OCI-M2 (cell line): ENCODE measurements around the gene LRRC57.
A peak's percentile ranks its signal among the peaks of the same experiment; 100 is the strongest.

Experiments used
- DNase-seq: peaks from one replicate; lab custom pipeline; 2025; ENCODE audit not compliant: unreplicated experiment; lab: John Stamatoyannopoulos, UW

LRRC57 gene

DNA sequence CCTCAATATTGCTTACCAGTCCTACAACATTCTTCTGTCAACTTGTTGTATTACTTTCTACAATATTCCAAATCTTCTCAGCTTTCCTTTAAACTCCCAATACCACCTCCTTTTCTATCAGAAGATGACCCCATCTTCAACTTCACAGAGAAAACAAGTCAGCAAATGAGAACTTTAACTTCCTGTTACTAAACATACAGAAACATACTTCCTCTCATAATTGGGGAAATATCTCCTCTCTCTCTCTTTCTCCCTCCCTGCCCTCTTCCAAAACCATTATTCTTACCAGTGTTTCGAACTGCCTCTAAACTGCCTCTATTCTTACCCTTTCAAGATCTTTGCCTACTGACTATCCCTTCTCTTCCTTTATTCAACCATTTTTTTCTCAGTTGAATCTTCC lies 54.9 kb downstream of the LRRC57 start:
- no peak for DNase-seq

DNA sequence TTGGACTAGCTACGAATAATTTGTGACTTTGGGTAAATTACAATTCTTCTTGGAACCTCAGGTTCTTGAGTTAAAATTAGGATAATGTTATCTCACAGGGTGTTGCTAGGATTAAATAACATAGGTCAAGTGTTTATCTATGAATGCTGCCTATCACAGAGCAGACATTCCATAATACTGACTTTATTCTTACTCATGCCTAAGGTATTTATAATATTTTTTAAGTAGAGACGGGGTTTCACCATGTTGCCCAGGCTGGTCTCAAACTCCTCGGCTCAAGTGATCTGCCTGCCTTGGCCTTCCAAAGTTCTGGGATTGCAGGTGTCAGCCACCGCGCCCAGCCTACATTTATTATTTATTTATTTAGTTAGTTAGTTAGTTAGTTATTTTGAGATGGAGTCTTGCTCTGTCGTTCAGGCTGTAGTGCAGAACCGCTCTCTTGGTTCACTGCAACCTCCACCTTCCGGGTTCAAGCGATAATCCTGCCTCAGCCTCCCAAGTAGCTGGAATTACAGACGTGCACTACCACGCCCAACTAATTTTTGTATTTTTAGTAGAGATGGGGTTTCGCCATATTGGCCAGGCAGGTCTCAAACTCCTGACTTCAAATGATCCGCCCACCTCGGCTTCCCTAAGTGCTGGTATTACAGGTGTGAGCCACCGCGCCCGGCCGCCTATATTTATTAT lies 56.9 kb downstream of the LRRC57 start:
- DNase-seq, result no peak

DNA sequence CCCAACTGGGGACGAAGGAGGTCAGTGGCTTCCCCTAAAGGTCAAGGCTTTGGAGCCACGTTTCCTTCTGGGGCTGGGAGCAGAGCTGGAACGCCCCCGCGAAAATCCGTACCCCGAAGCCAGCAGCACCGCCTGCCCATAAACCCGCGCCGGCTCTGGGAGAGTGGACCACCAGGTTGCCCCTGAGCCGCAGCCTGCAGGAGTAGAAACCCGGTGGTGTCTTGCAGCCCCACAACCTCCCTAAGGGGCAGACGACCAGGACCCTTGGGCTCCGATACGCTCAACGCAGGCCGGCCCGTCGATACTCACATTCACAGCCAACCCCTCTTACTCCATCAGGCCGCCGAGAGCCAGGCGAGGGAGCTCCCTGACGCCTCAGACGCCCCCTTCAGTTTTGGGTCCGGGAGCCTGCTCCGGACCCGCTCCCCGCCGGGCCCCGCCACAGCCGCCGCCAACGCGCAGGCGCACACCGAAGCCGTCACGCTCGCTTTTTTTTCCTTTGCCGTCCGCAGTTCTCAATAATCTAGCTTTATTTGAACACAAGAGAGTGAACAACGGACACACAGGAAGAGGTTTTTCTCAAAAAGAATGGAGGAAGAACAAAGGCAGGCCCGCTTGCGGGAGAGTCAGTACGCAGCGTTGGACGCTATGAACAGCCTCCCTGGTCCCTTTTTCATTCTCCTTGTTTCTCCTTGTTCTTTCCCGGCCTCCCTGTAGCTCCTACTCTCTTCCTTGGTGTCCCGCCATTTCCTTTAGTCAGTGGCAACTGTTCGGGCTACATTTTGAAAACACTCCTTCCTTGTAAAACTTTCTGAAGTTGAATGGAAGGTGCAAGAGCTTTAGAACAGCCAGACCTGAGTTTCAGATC lies 57.7 kb downstream of the LRRC57 start, which contains the start of gene ZNF106:
ZNF106 (minus strand) TSS at position 471 of the 868 bp plus-strand sequence. CDS start 18,852 bp downstream, outside the sequence.
- DNase-seq, result peak; percentile 74

DNA sequence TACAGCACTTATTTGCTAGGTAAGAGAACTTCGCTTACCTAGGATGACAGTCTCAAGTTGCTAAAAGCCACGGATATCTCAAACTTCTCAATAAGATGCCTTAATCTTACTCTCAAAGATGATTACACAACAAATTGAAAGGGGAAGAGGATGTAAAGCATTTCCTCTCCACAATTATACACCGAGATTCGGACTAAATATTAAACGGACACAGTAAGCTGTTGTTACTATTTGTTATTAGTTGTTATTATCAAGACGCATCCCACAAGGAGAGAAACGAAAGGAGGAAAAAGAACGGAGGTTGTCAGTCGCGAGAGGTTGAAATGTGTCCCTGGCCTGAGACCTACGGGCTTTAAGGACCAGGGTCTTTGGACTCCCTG lies 58.3 kb downstream of the LRRC57 start:
- DNase-seq, result no peak
